Panc1 (cell line): Measurements from ENCODE around the gene C12orf43.

Experiments
- CTCF ChIP-seq: fragments of 450-650 bp; IDR thresholded peaks from 2 replicates; pipeline ENCODE4 v1.5.1; 2017; ENCODE audit warnings: mild to moderate bottlenecking
- POLR2AphosphoS5 ChIP-seq: IDR thresholded peaks from 2 replicates; pipeline ENCODE4 v1.6.1; 2012; ENCODE audit warnings: mild to moderate bottlenecking, low read depth, low read length, moderate library complexity
- SIN3A ChIP-seq: IDR thresholded peaks from 2 replicates; pipeline ENCODE4 v1.6.1; 2012; ENCODE audit warnings: low read depth, mild to moderate bottlenecking, low read length, moderate library complexity, borderline replicate concordance; ENCODE audit not compliant: insufficient read depth
- TCF7L2 ChIP-seq: IDR thresholded peaks from 2 replicates; pipeline ENCODE4 v1.6.1; 2011; ENCODE audit warnings: mild to moderate bottlenecking, low read depth, low read length, inconsistent platforms
- TF ChIP-seq, protein P1 (sequence below), 2 experiments: IDR thresholded peaks; 2 replicates each; pipeline ENCODE4 v1.6.1; 2011 to 2012; ENCODE audit warnings: low read depth in 2 of 2, control low read depth in 1 of 2, low read length in 1 of 2, mild to moderate bottlenecking in 1 of 2, moderate library complexity in 1 of 2; ENCODE audit not compliant: insufficient read depth in 1 of 2

DNA sequence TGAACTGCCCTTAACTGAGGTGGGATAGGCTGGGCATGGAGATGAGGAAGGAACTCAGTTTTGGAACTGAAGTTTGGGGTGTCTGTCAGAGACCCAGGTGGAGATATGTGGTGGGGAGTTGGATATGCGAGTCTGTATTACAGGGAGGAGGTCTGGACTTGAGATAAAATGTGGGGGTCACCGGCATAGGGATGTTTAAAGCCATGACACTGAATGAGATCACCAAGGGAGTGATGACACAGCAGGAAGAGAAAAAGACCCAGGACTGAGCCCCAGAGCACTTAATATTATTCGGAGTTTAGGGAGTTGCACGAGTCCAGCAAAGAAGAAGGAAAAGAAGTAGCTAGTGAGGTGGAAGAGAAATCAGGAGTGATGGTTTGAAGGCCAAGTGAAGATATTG is 26.8 kb upstream of the C12orf43 start:
- no peak for TF ChIP-seq CTCF
- TF ChIP-seq POLR2AphosphoS5: no peak
- TF ChIP-seq SIN3A: no peak
- no peak for TF ChIP-seq TCF7L2
- TF ChIP-seq, protein P1, sequence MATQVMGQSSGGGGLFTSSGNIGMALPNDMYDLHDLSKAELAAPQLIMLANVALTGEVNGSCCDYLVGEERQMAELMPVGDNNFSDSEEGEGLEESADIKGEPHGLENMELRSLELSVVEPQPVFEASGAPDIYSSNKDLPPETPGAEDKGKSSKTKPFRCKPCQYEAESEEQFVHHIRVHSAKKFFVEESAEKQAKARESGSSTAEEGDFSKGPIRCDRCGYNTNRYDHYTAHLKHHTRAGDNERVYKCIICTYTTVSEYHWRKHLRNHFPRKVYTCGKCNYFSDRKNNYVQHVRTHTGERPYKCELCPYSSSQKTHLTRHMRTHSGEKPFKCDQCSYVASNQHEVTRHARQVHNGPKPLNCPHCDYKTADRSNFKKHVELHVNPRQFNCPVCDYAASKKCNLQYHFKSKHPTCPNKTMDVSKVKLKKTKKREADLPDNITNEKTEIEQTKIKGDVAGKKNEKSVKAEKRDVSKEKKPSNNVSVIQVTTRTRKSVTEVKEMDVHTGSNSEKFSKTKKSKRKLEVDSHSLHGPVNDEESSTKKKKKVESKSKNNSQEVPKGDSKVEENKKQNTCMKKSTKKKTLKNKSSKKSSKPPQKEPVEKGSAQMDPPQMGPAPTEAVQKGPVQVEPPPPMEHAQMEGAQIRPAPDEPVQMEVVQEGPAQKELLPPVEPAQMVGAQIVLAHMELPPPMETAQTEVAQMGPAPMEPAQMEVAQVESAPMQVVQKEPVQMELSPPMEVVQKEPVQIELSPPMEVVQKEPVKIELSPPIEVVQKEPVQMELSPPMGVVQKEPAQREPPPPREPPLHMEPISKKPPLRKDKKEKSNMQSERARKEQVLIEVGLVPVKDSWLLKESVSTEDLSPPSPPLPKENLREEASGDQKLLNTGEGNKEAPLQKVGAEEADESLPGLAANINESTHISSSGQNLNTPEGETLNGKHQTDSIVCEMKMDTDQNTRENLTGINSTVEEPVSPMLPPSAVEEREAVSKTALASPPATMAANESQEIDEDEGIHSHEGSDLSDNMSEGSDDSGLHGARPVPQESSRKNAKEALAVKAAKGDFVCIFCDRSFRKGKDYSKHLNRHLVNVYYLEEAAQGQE (IDR thresholded peaks at IDR 0.05; ENCODE audit: insufficient read depth in 1 of 2, low read depth in 2 of 2, low read length in 1 of 2): no peak
